Measurements from ENCODE around the gene AP1M2.
A peak's percentile ranks its signal among the peaks of the same experiment; 100 is the strongest.

The AP1M2 gene

GRCh38 chr19:10587022-10587838 lies at the start of gene AP1M2:
Gene AP1M2 (minus strand): TSS chr19:10587312. CDS start chr19:10587231, 81 bp downstream.
- DNase-seq (ENCODE audit: low read depth): no peak

- no peak for DNase-seq (ENCODE audit: low read depth)
Observed at GRCh38 chr19:10636304-10636972, 49.3 kb upstream of the AP1M2 start.

GRCh38 chr19:10634963-10635362 lies 47.9 kb upstream of the AP1M2 start:
- no peak for DNase-seq (ENCODE audit: low read depth)

- no peak for DNase-seq (ENCODE audit: low read depth)
Observed at GRCh38 chr19:10634430-10634829, 47.3 kb upstream of the AP1M2 start.

- DNase-seq (ENCODE audit: low read depth): no peak
Observed at GRCh38 chr19:10631874-10632273, 44.8 kb upstream of the AP1M2 start.

- no peak for DNase-seq (ENCODE audit: low read depth)
Observed at GRCh38 chr19:10625762-10626138, 38.6 kb upstream of the AP1M2 start.

GRCh38 chr19:10625003-10625761 lies 38.1 kb upstream of the AP1M2 start, which contains the start of gene SLC44A2:
Gene SLC44A2 (plus strand): TSS chr19:10625553. CDS start chr19:10625634, 81 bp downstream.
- DNase-seq (ENCODE audit: low read depth): no peak

- no peak for DNase-seq (ENCODE audit: low read depth)
Observed at GRCh38 chr19:10624585-10624984, 37.5 kb upstream of the AP1M2 start.

- DNase-seq (ENCODE audit: low read depth): no peak
Observed at GRCh38 chr19:10621966-10622365, 34.9 kb upstream of the AP1M2 start.

GRCh38 chr19:10620786-10621185 lies 33.7 kb upstream of the AP1M2 start:
- no peak for DNase-seq (ENCODE audit: low read depth)

- DNase-seq (ENCODE audit: low read depth): no peak
Observed at GRCh38 chr19:10618846-10619245, 31.7 kb upstream of the AP1M2 start.

- peak; percentile 41 for DNase-seq (ENCODE audit: low read depth)
Observed at GRCh38 chr19:10617409-10618121, 30.5 kb upstream of the AP1M2 start.

GRCh38 chr19:10615429-10616023 lies 28.4 kb upstream of the AP1M2 start:
- DNase-seq (ENCODE audit: low read depth): no peak

- DNase-seq (ENCODE audit: low read depth): no peak
Observed at GRCh38 chr19:10612499-10613119, 25.5 kb upstream of the AP1M2 start.

GRCh38 chr19:10611907-10612306 lies 24.8 kb upstream of the AP1M2 start:
- no peak for DNase-seq (ENCODE audit: low read depth)

GRCh38 chr19:10604460-10604980 lies 17.4 kb upstream of the AP1M2 start:
- no peak for DNase-seq (ENCODE audit: low read depth)

GRCh38 chr19:10603873-10604459 lies 16.9 kb upstream of the AP1M2 start:
- DNase-seq (ENCODE audit: low read depth): no peak

- DNase-seq (ENCODE audit: low read depth): no peak
Observed at GRCh38 chr19:10603084-10603872, 16.2 kb upstream of the AP1M2 start.

- DNase-seq (ENCODE audit: low read depth): peak; percentile 15
Observed at GRCh38 chr19:10602330-10603083, 15.4 kb upstream of the AP1M2 start.
